SJCRH30 (cell line): ENCODE measurements around the gene ILDR1. TPM values are rescaled to one million over a fixed set of nuclear protein-coding genes. Genes with fewer than 3 reads are reported as not detected.
A peak's percentile ranks its signal among the peaks of the same experiment; 100 is the strongest.
"Not testable (repeated sequence)": the region's sequence is repeated elsewhere in the genome, so short reads cannot be mapped to it uniquely, and the experiment has no call there.

ENCODE experiments used
- DNase-seq, 2 experiments: peaks; one replicate each; pipeline ENCODE4 v3.0.0-alpha.2; 2015 to 2020
- H3K27ac ChIP-seq: fragments of 250-450 bp; sonication (Bioruptor Pico); 2 replicates; pipeline ENCODE4 v1.5.1; 2020; ENCODE audit warnings: mild to moderate bottlenecking, moderate library complexity
- H3K27me3 ChIP-seq: fragments of 250-450 bp; sonication (Bioruptor Pico); 2 replicates; pipeline ENCODE4 v1.5.1; 2020; ENCODE audit warnings: mild to moderate bottlenecking, moderate library complexity
- H3K36me3 ChIP-seq: fragments of 250-450 bp; sonication (Bioruptor Pico); 2 replicates; pipeline ENCODE4 v1.5.1; 2020; ENCODE audit warnings: mild to moderate bottlenecking, moderate library complexity
- H3K4me1 ChIP-seq: fragments of 250-450 bp; sonication (Bioruptor Pico); 2 replicates; pipeline ENCODE4 v1.5.1; 2020; ENCODE audit warnings: mild to moderate bottlenecking, moderate library complexity
- H3K4me3 ChIP-seq: fragments of 250-450 bp; sonication (Bioruptor Pico); 2 replicates; pipeline ENCODE4 v1.5.1; 2020; ENCODE audit warnings: mild to moderate bottlenecking, moderate library complexity
- H3K9me3 ChIP-seq: fragments of 250-450 bp; sonication (Bioruptor Pico); replicated peaks from 2 replicates; pipeline ENCODE4 v1.5.1; 2020; ENCODE audit warnings: mild to moderate bottlenecking, moderate library complexity
- total RNA-seq: library from RNA; depleted of rRNA; stranded (reverse); fragments of >200 nt; shearing (Covaris generic); gene quantifications from 2 replicates; pipeline ENCODE4 v1.2.3, GENCODE V29; 2014; rRNA removed

ILDR1 gene
- total RNA-seq = not detected in 2 replicates

- no peak within 1 kb of the TSS for H3K4me3 ChIP-seq
- no peaks in the 10 kb centered on the region for H3K4me1 ChIP-seq
- H3K36me3 ChIP-seq = no peaks in the 10 kb centered on the region
- no peak for DNase-seq
- no peak within 1 kb of the TSS for H3K27ac ChIP-seq
- no peaks in the 10 kb centered on the region for H3K27me3 ChIP-seq
- no peaks in the 10 kb centered on the region for H3K9me3 ChIP-seq
Measured at GRCh38 chr3:122021811-122022401, at the start of gene ILDR1. Gene ILDR1 (minus strand): TSS chr3:122022247. CDS start chr3:122022077, 170 bp downstream.

- no peaks in the 10 kb centered on the region for H3K4me1 ChIP-seq
- H3K36me3 ChIP-seq = no peaks in the 10 kb centered on the region
- no peak overlapping the region for H3K4me3 ChIP-seq
- no peak overlapping the region for H3K27ac ChIP-seq
- DNase-seq = no peak
- no peaks in the 10 kb centered on the region for H3K9me3 ChIP-seq
- no peaks in the 10 kb centered on the region for H3K27me3 ChIP-seq
Measured at GRCh38 chr3:122067588-122068240, 45.7 kb upstream of the ILDR1 start.

- no peak for DNase-seq
- no peaks in the 10 kb centered on the region for H3K27me3 ChIP-seq
- no peaks in the 10 kb centered on the region for H3K4me1 ChIP-seq
- H3K27ac ChIP-seq = no peak overlapping the region
- H3K4me3 ChIP-seq = no peak overlapping the region
- H3K36me3 ChIP-seq = no peaks in the 10 kb centered on the region
- no peaks in the 10 kb centered on the region for H3K9me3 ChIP-seq
Measured at GRCh38 chr3:122067214-122067550, 45.1 kb upstream of the ILDR1 start.

- no peak overlapping the region for H3K27ac ChIP-seq
- no peaks in the 10 kb centered on the region for H3K27me3 ChIP-seq
- H3K9me3 ChIP-seq = no peaks in the 10 kb centered on the region
- DNase-seq = peak in 1 of 2 experiments; percentile 10
- H3K36me3 ChIP-seq = no peaks in the 10 kb centered on the region
- no peaks in the 10 kb centered on the region for H3K4me1 ChIP-seq
- no peak overlapping the region for H3K4me3 ChIP-seq
Measured at GRCh38 chr3:122066331-122067213, 44.5 kb upstream of the ILDR1 start.

GRCh38 chr3:122064326-122064725 lies 42.3 kb upstream of the ILDR1 start:
- no peaks in the 10 kb centered on the region for H3K9me3 ChIP-seq
- H3K36me3 ChIP-seq = no peaks in the 10 kb centered on the region
- no peak overlapping the region for H3K27ac ChIP-seq
- H3K4me1 ChIP-seq = no peaks in the 10 kb centered on the region
- no peaks in the 10 kb centered on the region for H3K27me3 ChIP-seq
- H3K4me3 ChIP-seq = no peak overlapping the region
- DNase-seq = no peak

GRCh38 chr3:122063908-122064307 lies 41.9 kb upstream of the ILDR1 start:
- no peak overlapping the region for H3K4me3 ChIP-seq
- no peaks in the 10 kb centered on the region for H3K36me3 ChIP-seq
- H3K9me3 ChIP-seq = no peaks in the 10 kb centered on the region
- no peak for DNase-seq
- H3K27me3 ChIP-seq = no peaks in the 10 kb centered on the region
- H3K4me1 ChIP-seq = no peaks in the 10 kb centered on the region
- H3K27ac ChIP-seq = no peak overlapping the region

GRCh38 chr3:122060040-122060698 lies 38.1 kb upstream of the ILDR1 start:
- Histone ChIP-seq H3K27ac (no peak overlapping the region), H3K4me1 (no peaks in the 10 kb centered on the region), H3K9me3 (no peaks in the 10 kb centered on the region), H3K36me3 (no peaks in the 10 kb centered on the region), H3K4me3 (no peak overlapping the region), H3K27me3 (no peaks in the 10 kb centered on the region)
- no peak for DNase-seq

GRCh38 chr3:122058294-122058693 lies 36.2 kb upstream of the ILDR1 start:
- H3K27me3 ChIP-seq = no peaks in the 10 kb centered on the region
- no peaks in the 10 kb centered on the region for H3K36me3 ChIP-seq
- no peak overlapping the region for H3K4me3 ChIP-seq
- no peak overlapping the region for H3K27ac ChIP-seq
- no peaks in the 10 kb centered on the region for H3K4me1 ChIP-seq
- no peak for DNase-seq
- H3K9me3 ChIP-seq = no peaks in the 10 kb centered on the region

GRCh38 chr3:122057671-122058070 lies 35.6 kb upstream of the ILDR1 start:
- no peaks in the 10 kb centered on the region for H3K27me3 ChIP-seq
- no peak overlapping the region for H3K27ac ChIP-seq
- H3K9me3 ChIP-seq = no peaks in the 10 kb centered on the region
- H3K36me3 ChIP-seq = no peaks in the 10 kb centered on the region
- no peaks in the 10 kb centered on the region for H3K4me1 ChIP-seq
- no peak for DNase-seq
- H3K4me3 ChIP-seq = no peak overlapping the region

GRCh38 chr3:122055215-122055614 lies 33.2 kb upstream of the ILDR1 start, which contains the start of gene CD86:
Gene CD86 (plus strand): TSS chr3:122055362. CDS start chr3:122055490, 128 bp downstream.
- DNase-seq = no peak
- Histone ChIP-seq H3K4me3 (no peak within 1 kb of the TSS), H3K9me3 (no peaks in the 10 kb centered on the region), H3K4me1 (no peaks in the 10 kb centered on the region), H3K27ac (no peak within 1 kb of the TSS), H3K27me3 (no peaks in the 10 kb centered on the region), H3K36me3 (no peaks in the 10 kb centered on the region)

- H3K4me3 ChIP-seq = no peak overlapping the region
- H3K9me3 ChIP-seq = no peaks in the 10 kb centered on the region
- no peak overlapping the region for H3K27ac ChIP-seq
- no peaks in the 10 kb centered on the region for H3K4me1 ChIP-seq
- H3K27me3 ChIP-seq = no peaks in the 10 kb centered on the region
- H3K36me3 ChIP-seq = no peaks in the 10 kb centered on the region
- DNase-seq = no peak
Measured at GRCh38 chr3:122052968-122053367, 30.9 kb upstream of the ILDR1 start.

GRCh38 chr3:122047773-122048172 lies 25.7 kb upstream of the ILDR1 start:
- not testable (repeated sequence) for H3K27ac ChIP-seq, H3K4me3 ChIP-seq, H3K9me3 ChIP-seq, DNase-seq, H3K4me1 ChIP-seq, H3K27me3 ChIP-seq, H3K36me3 ChIP-seq

GRCh38 chr3:122047296-122047695 lies 25.2 kb upstream of the ILDR1 start:
- not testable (repeated sequence) for H3K4me3 ChIP-seq, H3K9me3 ChIP-seq, DNase-seq, H3K27ac ChIP-seq, H3K36me3 ChIP-seq, H3K4me1 ChIP-seq, H3K27me3 ChIP-seq

GRCh38 chr3:122033023-122033422 lies 11.0 kb upstream of the ILDR1 start:
- no peaks in the 10 kb centered on the region for H3K36me3 ChIP-seq
- H3K4me3 ChIP-seq = no peak overlapping the region
- no peaks in the 10 kb centered on the region for H3K27me3 ChIP-seq

GRCh38 chr3:122032531-122032930 lies 10.5 kb upstream of the ILDR1 start:
- Histone ChIP-seq H3K27me3 (no peaks in the 10 kb centered on the region), H3K4me1 (no peaks in the 10 kb centered on the region), H3K4me3 (no peak overlapping the region), H3K9me3 (no peaks in the 10 kb centered on the region), H3K27ac (no peak overlapping the region), H3K36me3 (no peaks in the 10 kb centered on the region)
- no peak for DNase-seq

More at GRCh38 chr3:122033023-122033422, 11.0 kb upstream of the ILDR1 start:
- no peak for DNase-seq
- Histone ChIP-seq H3K4me1 (no peaks in the 10 kb centered on the region), H3K27ac (no peak overlapping the region), H3K9me3 (no peaks in the 10 kb centered on the region)
